Muscle of leg (tissue), 11 donors: ENCODE results near the gene RNF44. TPM values are rescaled to one million over a fixed set of nuclear protein-coding genes. Genes with fewer than 3 reads are reported as not detected.

Experiments
- DNase-seq: peaks from one replicate; pipeline ENCODE4 v3.0.0; 2013
- H3K27ac ChIP-seq: one replicate; pipeline ENCODE4 v1.5.1; 2013; ENCODE audit warnings: mild to moderate bottlenecking, low read length, control low read depth
- H3K27me3 ChIP-seq: one replicate; pipeline ENCODE4 v1.6.1; 2013; ENCODE audit warnings: low read length; ENCODE audit not compliant: control insufficient read depth, insufficient read depth
- H3K36me3 ChIP-seq: one replicate; pipeline ENCODE4 v1.6.1; 2013; ENCODE audit warnings: low read length; ENCODE audit not compliant: control insufficient read depth, insufficient read depth
- H3K4me1 ChIP-seq: one replicate; pipeline ENCODE4 v1.6.1; 2013; ENCODE audit warnings: low read length; ENCODE audit not compliant: control insufficient read depth, insufficient read depth
- H3K4me3 ChIP-seq: one replicate; pipeline ENCODE4 v1.5.1; 2013; ENCODE audit warnings: low read length, control low read depth
- H3K9me3 ChIP-seq: replicated peaks from 2 replicates; pipeline ENCODE4 v1.6.1; 2013; ENCODE audit warnings: low read depth, low read length; ENCODE audit not compliant: control insufficient read depth
- WGBS: methylation state at CpG from one replicate; pipeline ENCODE4 v1.1.5; 2013; ENCODE audit warnings: missing lambda C conversion rate; ENCODE audit not compliant: insufficient coverage; 5-methylcytosine and 5-hydroxymethylcytosine counted together
- polyA plus RNA-seq, 8 donors: library from polyadenylated mRNA; unstranded; fragments of 120-200 nt; gene quantifications; one replicate each; pipeline versions ENCODE4 v1.2.1 to v1.2.3, GENCODE V29; 2013; ENCODE audit warnings: inconsistent platforms in 1 of 8, low replicate concordance in 1 of 8; ENCODE audit not compliant: insufficient read length in 8 of 8, insufficient read depth in 1 of 8
- total RNA-seq: library from RNA; stranded (reverse); fragments of 120-200 nt; gene quantifications from one replicate; pipeline ENCODE4 v1.2.4, GENCODE V29; 2013

Gene RNF44
- total and polyA plus RNA-seq, 9 donors, result 9.1 to 39.5 (median 30.8) TPM

GRCh38 chr5:176521699-176522263, 15.4 kb downstream of the RNF44 start:
- 65% methylated on average over 6 of the region's 10 CpGs for WGBS
- no peak for DNase-seq
- no peaks in the 10 kb centered on the region for H3K4me1 ChIP-seq
- no peaks in the 10 kb centered on the region for H3K9me3 ChIP-seq
- no peak overlapping the region for H3K27ac ChIP-seq
- no peaks in the 10 kb centered on the region for H3K27me3 ChIP-seq
- no peaks in the 10 kb centered on the region for H3K36me3 ChIP-seq
- no peak overlapping the region for H3K4me3 ChIP-seq

- no peak for DNase-seq
- Histone ChIP-seq H3K9me3 (no peaks in the 10 kb centered on the region), H3K4me3 (no peak overlapping the region), H3K4me1 (no peaks in the 10 kb centered on the region), H3K36me3 (no peaks in the 10 kb centered on the region), H3K27me3 (no peaks in the 10 kb centered on the region), H3K27ac (no peak overlapping the region)
- WGBS, result 76% methylated on average over 4 of the region's 7 CpGs
These were observed 15.9 kb downstream of the RNF44 start for GRCh38 chr5:176521286-176521685.

- Histone ChIP-seq H3K36me3 (no peaks in the 10 kb centered on the region), H3K27ac (no peak overlapping the region), H3K27me3 (no peaks in the 10 kb centered on the region), H3K9me3 (no peaks in the 10 kb centered on the region), H3K4me3 (no peak overlapping the region), H3K4me1 (no peaks in the 10 kb centered on the region)
- no peak for DNase-seq
- WGBS, result 34% methylated on average over 7 of the region's 16 CpGs
These were observed 17.1 kb downstream of the RNF44 start for GRCh38 chr5:176519810-176520720.

- no peaks in the 10 kb centered on the region for H3K4me1 ChIP-seq
- H3K9me3 ChIP-seq, result no peaks in the 10 kb centered on the region
- no peak overlapping the region for H3K4me3 ChIP-seq
- no peaks in the 10 kb centered on the region for H3K36me3 ChIP-seq
- DNase-seq, result no peak
- no peaks in the 10 kb centered on the region for H3K27me3 ChIP-seq
- 70% methylated on average over 3 of the region's 7 CpGs for WGBS
- H3K27ac ChIP-seq, result no peak overlapping the region
These were observed 20.0 kb downstream of the RNF44 start for GRCh38 chr5:176517053-176517661.

GRCh38 chr5:176515396-176515795, 21.8 kb downstream of the RNF44 start:
- no CpG with 5 or more reads among the region's 4 CpGs for WGBS
- Histone ChIP-seq H3K27ac (no peak overlapping the region), H3K9me3 (no peaks in the 10 kb centered on the region), H3K27me3 (no peaks in the 10 kb centered on the region), H3K36me3 (no peaks in the 10 kb centered on the region), H3K4me3 (no peak overlapping the region), H3K4me1 (no peaks in the 10 kb centered on the region)
- DNase-seq, result no peak

GRCh38 chr5:176514244-176514950, 22.8 kb downstream of the RNF44 start:
- H3K4me3 ChIP-seq, result no peak overlapping the region
- H3K27ac ChIP-seq, result no peak overlapping the region
- H3K4me1 ChIP-seq, result peaks cover under 1% of the 10 kb centered on the region
- DNase-seq, result no peak
- H3K27me3 ChIP-seq, result no peaks in the 10 kb centered on the region
- 79% methylated on average over 6 of the region's 11 CpGs for WGBS
- peaks cover 2% of the 10 kb centered on the region for H3K36me3 ChIP-seq
- no peaks in the 10 kb centered on the region for H3K9me3 ChIP-seq

GRCh38 chr5:176513788-176514187, 23.4 kb downstream of the RNF44 start:
- no peak overlapping the region for H3K4me3 ChIP-seq
- peaks cover 7% of the 10 kb centered on the region for H3K36me3 ChIP-seq
- no peaks in the 10 kb centered on the region for H3K27me3 ChIP-seq
- H3K9me3 ChIP-seq, result no peaks in the 10 kb centered on the region
- WGBS, result 74% methylated on average over 9 of the region's 12 CpGs
- no peak overlapping the region for H3K27ac ChIP-seq
- no peak for DNase-seq
- peaks cover 6% of the 10 kb centered on the region for H3K4me1 ChIP-seq

GRCh38 chr5:176508603-176509002, 28.6 kb downstream of the RNF44 start:
- 50% methylated on average over 1 of the region's 4 CpGs for WGBS
- no peaks in the 10 kb centered on the region for H3K9me3 ChIP-seq
- H3K4me3 ChIP-seq, result no peak overlapping the region
- H3K27ac ChIP-seq, result no peak overlapping the region
- H3K27me3 ChIP-seq, result no peaks in the 10 kb centered on the region
- peaks cover 12% of the 10 kb centered on the region for H3K4me1 ChIP-seq
- DNase-seq, result peak; percentile 18
- peaks cover 35% of the 10 kb centered on the region for H3K36me3 ChIP-seq

- WGBS, result 100% methylated on average over 2 of the region's 2 CpGs
- Histone ChIP-seq H3K36me3 (peaks cover 35% of the 10 kb centered on the region), H3K4me3 (no peak overlapping the region), H3K9me3 (no peaks in the 10 kb centered on the region), H3K4me1 (peaks cover 12% of the 10 kb centered on the region), H3K27ac (no peak overlapping the region), H3K27me3 (no peaks in the 10 kb centered on the region)
- DNase-seq, result no peak
These were observed 29.3 kb downstream of the RNF44 start for GRCh38 chr5:176507911-176508310.

- H3K4me3 ChIP-seq, result no peak overlapping the region
- H3K36me3 ChIP-seq, result peaks cover 52% of the 10 kb centered on the region
- H3K4me1 ChIP-seq, result peaks cover 3% of the 10 kb centered on the region
- no peaks in the 10 kb centered on the region for H3K9me3 ChIP-seq
- no peaks in the 10 kb centered on the region for H3K27me3 ChIP-seq
- no peak for DNase-seq
- 78% methylated on average over 3 of the region's 5 CpGs for WGBS
- H3K27ac ChIP-seq, result no peak overlapping the region
These were observed 33.7 kb downstream of the RNF44 start for GRCh38 chr5:176503496-176503895.
